Prostate gland (tissue), 2 donors: ENCODE measurements around the gene SLC22A4. TPM values are rescaled to one million over a fixed set of nuclear protein-coding genes. Genes with fewer than 3 reads are reported as not detected.

Experiments used
- DNase-seq: peaks from one replicate; pipeline ENCODE4 v3.0.0-alpha.2; 2019; ENCODE audit warnings: low spot score
- H3K27ac ChIP-seq, 2 donors: fragments of 200-600 bp; sonication (generic); 2 replicates each; pipeline ENCODE4 v1.5.1; 2017 to 2019
- H3K27me3 ChIP-seq: fragments of 200-600 bp; sonication (generic); replicated peaks from 2 replicates; pipeline ENCODE4 v1.5.1; 2019; ENCODE audit not compliant: insufficient read depth
- H3K36me3 ChIP-seq, 2 donors: fragments of 200-600 bp; sonication (generic); 1 replicate in 1 of 2; 2 replicates in 1 of 2; pipeline versions ENCODE4 v1.5.1 to v1.8.1; 2017 to 2019
- H3K4me1 ChIP-seq: fragments of 200-600 bp; sonication (generic); replicated peaks from 2 replicates; pipeline ENCODE4 v1.5.1; 2019
- H3K4me3 ChIP-seq, 2 donors: fragments of 200-600 bp; sonication (generic); 2 replicates each; pipeline ENCODE4 v1.5.1; 2017 to 2019
- H3K9me3 ChIP-seq: fragments of 200-600 bp; sonication (generic); 2 replicates; pipeline ENCODE4 v1.5.1; 2017
- CTCF ChIP-seq, 4 experiments: fragments of 200-600 bp in 2 of 4; fragments of 450-650 bp in 2 of 4; sonication (generic) in 2 of 4; IDR thresholded peaks; 1 replicate in 3 of 4; 2 replicates in 1 of 4; pipeline ENCODE4 v1.5.1; 2016 to 2019; ENCODE audit warnings: antibody characterized with exemption in 4 of 4, mild to moderate bottlenecking in 2 of 4, moderate library complexity in 2 of 4
- POLR2A ChIP-seq: fragments of 450-650 bp; IDR thresholded peaks from one replicate; pipeline ENCODE4 v1.6.1; 2016; ENCODE audit warnings: antibody characterized with exemption, mild to moderate bottlenecking
- POLR2AphosphoS5 ChIP-seq: sonication (generic); formaldehyde crosslinking; IDR thresholded peaks from one replicate; pipeline ENCODE4 v1.6.1; 2017; ENCODE audit warnings: antibody characterized with exemption
- WGBS: methylation state at CpG from one replicate; pipeline ENCODE4 v1.1.5; 2018; 5-methylcytosine and 5-hydroxymethylcytosine counted together
- intact Hi-C: fragments of 100-400 bp; cut with DNase I; formaldehyde crosslinking; loops from one replicate; pipeline ENCODE4 v1.14.2; 2022
- total RNA-seq, 2 donors: library from RNA; depleted of rRNA; stranded (reverse); fragments of >200 nt; gene quantifications; one replicate each; pipeline ENCODE4 v1.1.0, GENCODE V29; 2016

SLC22A4 gene
- total RNA-seq, 2 donors from 2014 or later = 5.5 to 8.2 TPM

DNA sequence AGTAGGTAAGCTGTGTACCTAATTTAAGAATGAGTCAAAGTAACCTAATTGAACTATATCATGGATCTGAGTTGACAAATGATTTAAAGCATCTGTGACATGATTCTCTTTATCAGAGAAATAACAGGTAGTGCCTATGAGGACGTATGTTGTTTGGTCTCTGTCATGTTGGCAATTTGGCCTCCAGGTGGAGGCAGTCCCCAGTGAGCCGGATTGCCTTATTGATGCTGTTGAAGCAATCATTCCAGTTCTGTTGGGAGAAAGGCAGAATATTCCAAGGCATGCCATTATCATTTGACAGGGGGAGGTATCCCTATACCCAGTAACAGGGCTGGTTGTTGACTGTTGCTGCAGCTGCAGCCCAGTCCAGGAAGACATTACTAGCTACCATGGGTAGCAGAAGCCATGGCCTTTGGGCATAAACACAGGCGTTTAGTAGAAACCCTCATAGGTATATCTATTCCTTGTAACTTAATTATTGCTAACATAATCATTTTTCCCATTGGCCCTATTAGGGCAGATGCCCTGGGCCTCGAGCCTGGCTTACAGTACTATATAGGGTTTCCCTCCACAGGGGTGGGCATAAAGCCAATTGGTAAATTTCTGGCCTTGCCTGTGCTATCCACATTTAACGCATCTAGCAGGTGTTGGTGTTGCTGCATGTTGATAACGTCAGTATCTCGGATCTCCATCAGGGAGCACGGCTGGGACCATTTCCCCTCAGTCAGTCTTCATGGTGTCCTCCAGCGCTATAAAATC is 12.2 kb upstream of the SLC22A4 start:
- no peak for DNase-seq
- Histone ChIP-seq H3K27ac (no peak overlapping the region), H3K9me3 (no peaks in the 10 kb centered on the region), H3K36me3 (no peaks in the 10 kb centered on the region), H3K27me3 (no peaks in the 10 kb centered on the region), H3K4me3 (no peak overlapping the region), H3K4me1 (no peaks in the 10 kb centered on the region)
- 83% methylated on average over 9 of the region's 9 CpGs for WGBS
- TF ChIP-seq CTCF (IDR thresholded peaks at IDR 0.05) (peak in 1 of 4 experiments; percentile 29), POLR2A (no peak)
- intact Hi-C loops = no loop called here

DNA sequence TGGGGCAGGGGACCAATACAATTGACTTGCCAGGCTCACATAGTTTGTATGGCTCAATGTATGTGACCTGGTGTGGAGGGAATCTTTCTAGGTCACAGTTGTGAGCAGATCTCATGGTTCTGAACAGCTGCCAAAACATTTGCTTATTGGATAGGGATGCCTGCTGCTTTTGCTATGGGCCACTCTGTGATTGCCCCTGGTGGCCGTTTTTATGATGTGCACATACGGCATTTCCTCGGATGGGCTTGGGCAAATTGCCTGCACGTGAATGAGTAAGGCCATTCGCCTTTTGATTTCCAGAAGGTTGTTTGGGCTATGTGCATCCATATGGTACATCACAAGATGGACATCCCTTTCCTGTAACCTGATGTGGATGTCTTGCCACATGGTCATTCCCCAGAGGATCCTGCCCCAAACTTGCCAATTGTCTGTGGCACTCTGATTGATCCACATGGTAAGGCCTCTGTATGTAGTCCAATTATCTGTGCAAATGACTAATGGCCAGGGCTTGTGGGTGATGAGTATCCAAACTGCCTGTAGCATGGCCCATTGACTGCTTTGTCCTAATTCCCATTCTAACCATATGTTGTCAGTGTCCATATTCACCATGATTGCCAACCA is 10.7 kb upstream of the SLC22A4 start:
- H3K4me3 ChIP-seq = no peak overlapping the region
- TF ChIP-seq CTCF (IDR thresholded peaks at IDR 0.05) (peak in 2 of 4 experiments; percentile 2 to 18), POLR2AphosphoS5 (no peak)
- H3K27me3 ChIP-seq = no peaks in the 10 kb centered on the region
- intact Hi-C loops = no loop called here
- H3K9me3 ChIP-seq = no peaks in the 10 kb centered on the region
- no peaks in the 10 kb centered on the region for H3K36me3 ChIP-seq
- no peak overlapping the region for H3K27ac ChIP-seq
- no peak for DNase-seq
- no peaks in the 10 kb centered on the region for H3K4me1 ChIP-seq
- 70% methylated on average over 5 of the region's 5 CpGs for WGBS

DNA sequence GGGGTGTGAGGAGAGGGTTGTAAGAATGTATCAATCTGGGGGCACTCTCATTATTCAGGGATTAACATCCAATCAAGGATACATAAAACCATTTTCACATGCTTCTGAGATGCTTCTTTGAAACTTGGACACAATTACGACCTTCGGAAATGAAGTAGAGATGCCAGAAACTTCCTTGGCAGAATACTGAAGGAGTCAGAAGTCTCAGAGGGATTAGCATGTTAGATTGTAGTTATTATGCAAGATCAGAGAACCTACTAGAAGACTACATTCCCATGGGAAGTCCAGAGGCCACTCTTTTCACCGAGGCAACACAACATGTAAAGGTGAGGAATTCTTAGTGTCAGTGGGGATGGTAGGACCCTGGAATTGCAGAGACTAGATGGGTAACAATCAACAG is 5.1 kb upstream of the SLC22A4 start:
- Histone ChIP-seq H3K4me1 (peaks cover 2% of the 10 kb centered on the region), H3K4me3 (no peak overlapping the region), H3K27me3 (no peaks in the 10 kb centered on the region), H3K36me3 (no peaks in the 10 kb centered on the region), H3K9me3 (no peaks in the 10 kb centered on the region), H3K27ac (no peak overlapping the region)
- TF ChIP-seq CTCF (IDR thresholded peaks at IDR 0.05) (no peak), POLR2AphosphoS5 (no peak), POLR2A (no peak)
- intact Hi-C loops = no loop called here
- no peak for DNase-seq
- 78% methylated on average over 3 of the region's 3 CpGs for WGBS

DNA sequence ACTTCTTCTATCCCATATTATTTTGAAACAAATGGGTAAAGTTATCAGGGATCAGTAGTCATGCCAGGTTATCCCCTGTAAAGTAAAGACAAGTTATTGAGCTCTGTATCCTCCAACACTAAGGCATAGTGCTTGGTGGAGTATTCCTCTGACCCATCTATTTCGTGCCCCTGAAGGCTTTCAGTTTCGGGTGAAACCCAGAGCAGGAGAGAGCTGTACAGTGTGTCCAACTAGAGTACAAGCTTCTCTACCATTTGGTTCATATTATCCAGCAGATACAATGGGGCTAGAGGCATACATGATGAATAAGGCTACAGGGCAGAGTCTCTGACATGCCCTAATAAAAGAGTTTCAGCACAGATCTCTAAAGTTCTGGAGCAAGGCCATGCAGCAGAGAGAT is 3.2 kb upstream of the SLC22A4 start:
- no peaks in the 10 kb centered on the region for H3K36me3 ChIP-seq
- H3K9me3 ChIP-seq = no peaks in the 10 kb centered on the region
- intact Hi-C loops = loop anchor here (5.0 to 10.0 kb wide), 3 partner anchors 64 to 204 kb away; partner anchors contain the start of genes IRF1 and P4HA2
- H3K27ac ChIP-seq = no peak overlapping the region
- DNase-seq = no peak
- no peak overlapping the region for H3K4me3 ChIP-seq
- peaks cover 6% of the 10 kb centered on the region for H3K4me1 ChIP-seq
- WGBS = 97% methylated on average over 2 of the region's 2 CpGs
- no peaks in the 10 kb centered on the region for H3K27me3 ChIP-seq
- TF ChIP-seq POLR2AphosphoS5 (no peak), POLR2A (no peak)

DNA sequence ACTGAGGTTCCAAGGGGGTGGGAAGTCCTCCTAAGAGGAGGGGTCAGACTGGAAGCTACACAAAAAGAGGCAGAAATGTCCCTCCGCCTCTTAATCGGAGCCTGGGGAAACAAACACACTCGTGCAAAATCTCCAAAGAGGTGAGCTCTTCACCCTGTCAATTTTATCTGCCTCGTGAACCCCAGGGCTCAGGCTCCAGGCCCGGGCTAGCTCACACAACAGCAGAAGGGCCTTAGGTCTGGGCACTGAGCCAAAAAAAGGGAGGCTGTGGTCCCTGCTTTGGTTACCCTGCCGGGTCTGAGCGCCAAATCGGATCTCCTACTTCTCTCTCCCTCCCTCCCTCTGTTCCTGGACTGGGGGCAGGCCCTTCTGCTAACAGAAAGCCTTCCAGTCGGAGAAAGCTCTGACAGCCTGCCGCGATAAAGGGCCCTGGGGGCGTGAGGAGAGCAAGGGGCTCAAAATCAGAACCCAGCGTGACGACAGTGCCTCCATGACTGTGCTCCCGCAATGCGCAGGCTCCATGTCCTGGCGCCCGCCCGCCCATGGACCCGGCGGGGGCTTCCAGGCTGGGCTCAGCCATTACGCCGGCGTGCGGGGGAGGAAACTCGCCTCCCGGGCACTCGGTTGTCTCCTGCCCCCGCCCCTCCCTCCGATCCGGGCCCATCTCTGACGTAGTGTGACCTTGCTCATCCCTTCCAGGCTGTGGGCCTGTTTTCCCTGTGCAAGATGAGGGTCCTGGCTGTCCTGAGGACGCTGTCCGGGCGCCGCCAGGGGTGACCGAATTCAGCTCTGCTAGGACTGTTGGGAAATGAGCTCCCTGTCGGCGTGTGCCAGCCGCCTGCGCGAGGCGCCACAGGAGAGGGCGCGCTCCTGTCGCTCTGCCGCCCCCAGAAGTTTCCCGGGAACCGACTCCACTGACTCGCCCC is 865 bp upstream of the SLC22A4 start:
- Histone ChIP-seq H3K4me3 (peak overlapping the region; percentile 50 to 57), H3K27me3 (no peaks in the 10 kb centered on the region), H3K9me3 (no peaks in the 10 kb centered on the region), H3K36me3 (no peaks in the 10 kb centered on the region), H3K27ac (peak overlapping the region; percentile 97), H3K4me1 (peaks cover 6% of the 10 kb centered on the region)
- TF ChIP-seq POLR2A (peak; percentile 55), CTCF (IDR thresholded peaks at IDR 0.05) (peak in 3 of 4 experiments; percentile 26 to 32 (median 28)), POLR2AphosphoS5 (peak; percentile 6)
- intact Hi-C loops = loop anchor here (1.0 to 10.0 kb wide), 4 partner anchors 33 to 201 kb away; partner anchors contain the start of genes IRF1 and P4HA2
- WGBS = 1% methylated on average over 44 of the region's 50 CpGs
- peak; percentile 70 for DNase-seq
